H1 (cell line): ENCODE results near the gene C9orf50. TPM values are rescaled to one million over a fixed set of nuclear protein-coding genes. Genes with fewer than 3 reads are reported as not detected.

Source experiments
- CTCF ChIA-PET: fragments of 300-600 bp; sonication (Branson Sonifier 250); formaldehyde crosslinking; loops from one replicate; lab custom pipeline; 2021; ENCODE audit not compliant: partially characterized antibody; lab: Charles Lee
- POLR2A ChIA-PET: fragments of 300-600 bp; sonication (Branson Sonifier 250); formaldehyde crosslinking; loops from one replicate; lab custom pipeline; 2021; ENCODE audit warnings: inconsistent platforms; ENCODE audit not compliant: partially characterized antibody; lab: Charles Lee
- DNase-seq, 2 experiments: peaks; one replicate each; pipeline versions ENCODE4 v3.0.0 to v3.0.0-alpha.2; 2010 to 2022; ENCODE audit warnings: low spot score in 2 of 2, low read depth in 1 of 2, mixed read lengths in 1 of 2
- FAIRE-seq: peaks from 2 replicates; lab custom pipeline; 2011; peaks lifted over from hg19 to GRCh38; lab: Jason Lieb, UNC
- H2AFZ ChIP-seq: 2 replicates; pipeline ENCODE4 v1.8.1; 2012; ENCODE audit warnings: low read length, inconsistent platforms
- H2AK5ac ChIP-seq: 2 replicates; pipeline ENCODE4 v1.6.1; 2013; ENCODE audit warnings: low read depth, low read length
- H2BK120ac ChIP-seq: replicated peaks from 2 replicates; pipeline ENCODE3; 2013; ENCODE audit warnings: low read depth, low read length, inconsistent platforms
- H2BK12ac ChIP-seq: 2 replicates; pipeline ENCODE4 v1.6.1; 2013; ENCODE audit warnings: low read depth, low read length
- H2BK15ac ChIP-seq: 2 replicates; pipeline ENCODE4 v1.6.1; 2013; ENCODE audit warnings: low read length
- H2BK20ac ChIP-seq: 2 replicates; pipeline ENCODE4 v1.6.1; 2013; ENCODE audit warnings: low read length
- H2BK5ac ChIP-seq: 2 replicates; pipeline ENCODE4 v1.6.1; 2013; ENCODE audit warnings: low read depth, low read length
- H3K14ac ChIP-seq: 2 replicates; pipeline ENCODE4 v1.6.1; 2013; ENCODE audit warnings: inconsistent platforms; ENCODE audit not compliant: insufficient read length
- H3K18ac ChIP-seq: 2 replicates; pipeline ENCODE4 v1.6.1; 2013; ENCODE audit warnings: low read length; ENCODE audit errors: extremely low read depth
- H3K23ac ChIP-seq: 2 replicates; pipeline ENCODE4 v1.6.1; 2013; ENCODE audit warnings: inconsistent platforms; ENCODE audit not compliant: insufficient read length
- H3K23me2 ChIP-seq: 2 replicates; pipeline ENCODE4 v1.6.1; 2013; ENCODE audit warnings: low read depth, low read length
- H3K27ac ChIP-seq: 2 replicates; pipeline ENCODE4 v1.6.1; 2011; ENCODE audit warnings: low read depth, low read length, inconsistent platforms
- H3K27me3 ChIP-seq, 4 experiments: replicated peaks in 1 of 4; 1 replicate in 1 of 4; 2 replicates in 3 of 4; pipeline versions ENCODE4 v1.6.1 to v1.8.1; 2011 to 2013; ENCODE audit warnings: low read length in 3 of 4, mild to moderate bottlenecking in 3 of 4, inconsistent platforms in 2 of 4, mixed read lengths in 2 of 4, moderate library complexity in 1 of 4; ENCODE audit not compliant: control insufficient read depth in 3 of 4, insufficient read depth in 3 of 4; ENCODE audit errors: extremely low read depth in 1 of 4
- H3K36me3 ChIP-seq, 4 experiments: 2 replicates each; pipeline versions ENCODE4 v1.6.1 to v1.8.1; 2011 to 2013; ENCODE audit warnings: mild to moderate bottlenecking in 4 of 4, low read length in 3 of 4, moderate library complexity in 2 of 4, control low read depth in 1 of 4, inconsistent platforms in 1 of 4; ENCODE audit not compliant: insufficient read depth in 4 of 4, control insufficient read depth in 2 of 4
- H3K4ac ChIP-seq: replicated peaks from 2 replicates; pipeline ENCODE3; 2013; ENCODE audit warnings: low read length, low read depth, mixed read lengths, inconsistent platforms; ENCODE audit not compliant: insufficient read length
- H3K4me1 ChIP-seq, 4 experiments: replicated peaks in 1 of 4; 1 replicate in 1 of 4; 2 replicates in 3 of 4; pipeline versions ENCODE4 v1.6.1 to v1.8.1; 2011 to 2013; ENCODE audit warnings: low read length in 3 of 4, inconsistent platforms in 2 of 4, mixed read lengths in 1 of 4; ENCODE audit not compliant: insufficient read depth in 4 of 4, control insufficient read depth in 3 of 4
- H3K4me2 ChIP-seq, 2 experiments: 2 replicates each; pipeline versions ENCODE4 v1.6.1 to v1.8.1; 2011 to 2013; ENCODE audit warnings: low read depth in 2 of 2, low read length in 2 of 2, control low read depth in 1 of 2, inconsistent platforms in 1 of 2, mild to moderate bottlenecking in 1 of 2; ENCODE audit not compliant: insufficient read depth in 1 of 2
- H3K4me3 ChIP-seq, 4 experiments: fragments of 200-600, 300-600 bp in 1 of 4; sonication (generic), shearing (Covaris generic), sonication (Bioruptor Twin) in 1 of 4; 2 replicates each; pipeline versions ENCODE4 v1.5.1 to v1.8.1; 2011 to 2016; ENCODE audit warnings: low read length in 4 of 4, low read depth in 3 of 4, control low read depth in 2 of 4, inconsistent platforms in 2 of 4, mild to moderate bottlenecking in 2 of 4, mixed read lengths in 1 of 4, moderate library complexity in 1 of 4; ENCODE audit not compliant: insufficient read depth in 2 of 4; ENCODE audit errors: extremely low read depth in 1 of 4
- H3K56ac ChIP-seq: replicated peaks from 2 replicates; pipeline ENCODE3; 2013; ENCODE audit warnings: low read depth, mild to moderate bottlenecking, mixed read lengths, low read length, inconsistent platforms; ENCODE audit not compliant: insufficient read length
- H3K79me1 ChIP-seq: 2 replicates; pipeline ENCODE4 v1.6.1; 2013; ENCODE audit warnings: low read depth, low read length, control low read depth
- H3K79me2 ChIP-seq, 2 experiments: 2 replicates each; pipeline versions ENCODE4 v1.6.1 to v1.8.1; 2012 to 2013; ENCODE audit warnings: low read length in 2 of 2, mild to moderate bottlenecking in 2 of 2, inconsistent platforms in 1 of 2; ENCODE audit not compliant: insufficient read depth in 2 of 2, control insufficient read depth in 1 of 2
- H3K9ac ChIP-seq, 4 experiments: replicated peaks in 1 of 4; 1 replicate in 1 of 4; 2 replicates in 3 of 4; pipeline versions ENCODE4 v1.6.1 to v1.8.1; 2011 to 2013; ENCODE audit warnings: low read depth in 3 of 4, low read length in 3 of 4, control low read depth in 2 of 4, mild to moderate bottlenecking in 2 of 4, moderate library complexity in 2 of 4, inconsistent platforms in 1 of 4; ENCODE audit errors: extremely low read depth in 1 of 4
- H3K9me3 ChIP-seq, 2 experiments: 2 replicates each; pipeline versions ENCODE4 v1.6.1 to v1.8.1; 2012 to 2013; ENCODE audit warnings: mild to moderate bottlenecking in 2 of 2, moderate library complexity in 2 of 2, control low read depth in 1 of 2, inconsistent platforms in 1 of 2, low read depth in 1 of 2, low read length in 1 of 2, mixed read lengths in 1 of 2; ENCODE audit not compliant: insufficient read depth in 2 of 2
- H4K20me1 ChIP-seq, 2 experiments: replicated peaks in 1 of 2; 2 replicates each; pipeline versions ENCODE3 to v1.8.1; 2011 to 2013; ENCODE audit warnings: inconsistent platforms in 2 of 2, low read length in 2 of 2, mild to moderate bottlenecking in 1 of 2; ENCODE audit not compliant: insufficient read depth in 2 of 2, control insufficient read depth in 1 of 2
- H4K5ac ChIP-seq: 2 replicates; pipeline ENCODE4 v1.6.1; 2013; ENCODE audit warnings: low read length, low read depth, mixed read lengths, inconsistent platforms; ENCODE audit not compliant: insufficient read length
- H4K8ac ChIP-seq: 2 replicates; pipeline ENCODE4 v1.8.0; 2013; ENCODE audit warnings: mild to moderate bottlenecking, moderate library complexity, low read length, inconsistent platforms; ENCODE audit not compliant: insufficient read depth; ENCODE audit errors: extremely low read depth
- H4K91ac ChIP-seq: replicated peaks from 2 replicates; pipeline ENCODE3; 2013; ENCODE audit warnings: low read length, mixed read lengths, inconsistent platforms; ENCODE audit not compliant: insufficient read length
- EGR1 ChIP-seq: IDR thresholded peaks from 2 replicates; pipeline ENCODE4 v1.6.1; 2011; ENCODE audit warnings: low read depth, low read length, borderline replicate concordance
- KDM1A ChIP-seq: fragments of 200-600, 300-600 bp; sonication (generic); IDR thresholded peaks from 2 replicates; pipeline ENCODE4 v1.7.1; 2016; ENCODE audit warnings: mild to moderate bottlenecking, low read length, borderline replicate concordance
- POLR2A ChIP-seq, 2 experiments: IDR thresholded peaks; 1 replicate in 1 of 2; 2 replicates in 1 of 2; pipeline ENCODE4 v1.6.1; 2011; ENCODE audit warnings: low read depth in 2 of 2, low read length in 2 of 2, mild to moderate bottlenecking in 2 of 2; ENCODE audit errors: control extremely low read depth in 1 of 2
- RAD21 ChIP-seq, 2 experiments: IDR thresholded peaks in 1 of 2; conservative IDR thresholded peaks in 1 of 2; 2 replicates each; pipeline ENCODE4 v1.6.1; 2011; ENCODE audit warnings: low read depth in 2 of 2, low read length in 2 of 2, improper control_type of control experiment in 1 of 2, inconsistent platforms in 1 of 2, mild to moderate bottlenecking in 1 of 2, moderate library complexity in 1 of 2
- SIX5 ChIP-seq: IDR thresholded peaks from 2 replicates; pipeline ENCODE4 v1.6.1; 2011; ENCODE audit warnings: mild to moderate bottlenecking, low read depth, low read length
- WGBS, 2 experiments: shearing (Covaris generic) in 1 of 2; methylation state at CpG; one replicate each; pipeline versions ENCODE4 v1.1.6 to v1.1.7; 2013 to 2015; ENCODE audit warnings: low lambda C conversion rate in 2 of 2, mixed read lengths in 2 of 2, inconsistent platforms in 1 of 2, low coverage in 1 of 2, missing lambda C conversion rate in 1 of 2; ENCODE audit not compliant: insufficient replicate concordance in 2 of 2, insufficient coverage in 1 of 2, insufficient read length in 1 of 2; ENCODE audit errors: extremely low coverage in 1 of 2, missing lambda C conversion rate in 1 of 2; 5-methylcytosine and 5-hydroxymethylcytosine counted together
- polyA plus RNA-seq, 7 experiments: library from polyadenylated mRNA; depleted of rRNA in 3 of 7; stranded (reverse) in 5 of 7; unstranded in 2 of 7; fragments of >200 nt in 5 of 7; fragments of 200-250 nt in 2 of 7; gene quantifications; 1 replicate in 5 of 7; 2 replicates in 1 of 7; 4 replicates in 1 of 7; pipeline versions ENCODE4 v1.2.1 to v1.2.3, GENCODE V29; 2011 to 2013; ENCODE audit warnings: missing spikeins in 2 of 7, mixed read lengths in 2 of 7
- total RNA-seq: library from RNA; stranded (reverse); fragmentation: NEBNext Ultra II Directional; extraction: Animal tissue kit (Norgen Biotek cat#: 25700); gene quantifications from 2 replicates; pipeline ENCODE4 v1.2.1, GENCODE V29; 2021

Gene C9orf50
- total and polyA plus RNA-seq, 2 of the 8 experiments (the other 6 are each of a cell fraction or from before 2014, with no cell fraction given), result not detected

- H3K36me3 ChIP-seq, result no peaks in the 10 kb centered on the region
These were observed 25.8 kb upstream of the C9orf50 start for GRCh38 chr9:129646654-129647053.

More at GRCh38 chr9:129646654-129647053, 25.8 kb upstream of the C9orf50 start:
- Histone ChIP-seq H3K4me2 (no peak overlapping the region), H3K27me3 (no peaks in the 10 kb centered on the region), H2BK12ac (no peak overlapping the region), H2BK5ac (no peak overlapping the region), H3K56ac (no peak overlapping the region), H2BK120ac (no peak overlapping the region), H3K27ac (no peak overlapping the region), H3K23me2 (peaks cover 8% of the 10 kb centered on the region; the same call in 1 of the 2 replicates), H4K20me1 (peaks cover 0 to 6% of the 10 kb centered on the region in 2 experiments), H2AFZ (no peak overlapping the region), H3K4me1 (no peaks in the 10 kb centered on the region), H2AK5ac (no peak overlapping the region), H3K79me2 (peaks cover 0 to under 1% of the 10 kb centered on the region in 2 experiments; a peak in 1 of 4 replicates), H3K4me3 (no peak overlapping the region), H3K9ac (no peak overlapping the region), H3K79me1 (no peaks in the 10 kb centered on the region), H2BK20ac (no peak overlapping the region), H3K4ac (no peak overlapping the region), H4K8ac (no peak overlapping the region), H3K9me3 (no peaks in the 10 kb centered on the region), H4K91ac (no peak overlapping the region), H3K18ac (no peak overlapping the region), H3K14ac (no peak overlapping the region), H2BK15ac (no peak overlapping the region), H3K23ac (no peak overlapping the region), H4K5ac (no peak overlapping the region)
- TF ChIP-seq EGR1, result no peak
- TF ChIP-seq RAD21 (IDR thresholded peaks at IDR 0.05 in 1 of 2, conservative IDR thresholded peaks at IDR 0.05 in 1 of 2; ENCODE audit: low read depth in 2 of 2, low read length in 2 of 2), result no peak
- peak; percentile 78 for TF ChIP-seq KDM1A
- no peak for TF ChIP-seq POLR2A (IDR thresholded peaks at IDR 0.05; ENCODE audit: control extremely low read depth in 1 of 2, low read depth in 2 of 2, low read length in 2 of 2)
- no peak for TF ChIP-seq SIX5
- ChIA-PET CTCF (interaction anchor here (0.6 to 2.3 kb wide), 5 partner anchors 16 to 135 kb away, joined by 3 to 9 read pairs (median 3); no protein-coding TSS in a partner anchor), POLR2A (interaction anchor here (1.0 kb wide), 1 partner anchor 10 kb away, joined by 3 read pairs; no protein-coding TSS in a partner anchor)
- 96% methylated on average over 7 of the region's 7 CpGs; no CpG with 5 or more reads in 1 of the 2 experiments for WGBS, 2 experiments
- DNase-seq (no peak), FAIRE-seq (no peak)
